Stimulated activated CD8-positive, alpha-beta memory T cell treated with anti-CD3 and anti-CD28 coated beads, Interleukin-15, amount 100 ng/mL, for 4 hours (primary cell): Measurements from ENCODE around the gene UGGT1.
"Not testable (repeated sequence)": the region's sequence is repeated elsewhere in the genome, so short reads cannot be mapped to it uniquely, and the experiment has no call there.

ENCODE experiments used
- DNase-seq, 2 donors: peaks; one replicate each; pipeline ENCODE4 v3.0.0-alpha.2; 2020; ENCODE audit warnings: low read depth in 2 of 2

Gene UGGT1

GRCh38 chr2:128170776-128171175 is 79.8 kb downstream of the UGGT1 start:
- DNase-seq = no peak

GRCh38 chr2:128172191-128172590 is 81.2 kb downstream of the UGGT1 start:
- DNase-seq = no peak

GRCh38 chr2:128174067-128174466 is 83.1 kb downstream of the UGGT1 start:
- not testable (repeated sequence) for DNase-seq

GRCh38 chr2:128177315-128177714 is 86.3 kb downstream of the UGGT1 start:
- DNase-seq = no peak

GRCh38 chr2:128178149-128178649 is 87.2 kb downstream of the UGGT1 start:
- no peak for DNase-seq

- peak in 1 of 2 donors; percentile 3 for DNase-seq
These were observed 87.9 kb downstream of the UGGT1 start for GRCh38 chr2:128178650-128179460.

- no peak for DNase-seq
These were observed 88.4 kb downstream of the UGGT1 start for GRCh38 chr2:128179461-128179755.

GRCh38 chr2:128180031-128180430 is 89.0 kb downstream of the UGGT1 start:
- no peak for DNase-seq

GRCh38 chr2:128185576-128185975 is 94.6 kb downstream of the UGGT1 start:
- DNase-seq = no peak

GRCh38 chr2:128187032-128187654 is 96.1 kb downstream of the UGGT1 start:
- DNase-seq = no peak

GRCh38 chr2:128195435-128195984 is 104.5 kb downstream of the UGGT1 start:
- no peak for DNase-seq

- DNase-seq = no peak
These were observed 105.0 kb downstream of the UGGT1 start for GRCh38 chr2:128196026-128196425.

GRCh38 chr2:128196471-128196931 is 105.5 kb downstream of the UGGT1 start:
- no peak for DNase-seq

- no peak for DNase-seq
These were observed 106.1 kb downstream of the UGGT1 start for GRCh38 chr2:128197059-128197458.

- no peak for DNase-seq
These were observed 107.7 kb downstream of the UGGT1 start for GRCh38 chr2:128198656-128199055.

GRCh38 chr2:128199141-128199540 is 108.1 kb downstream of the UGGT1 start:
- no peak for DNase-seq

- no peak for DNase-seq
These were observed 111.8 kb downstream of the UGGT1 start for GRCh38 chr2:128202791-128203190.

- no peak for DNase-seq
These were observed 115.2 kb downstream of the UGGT1 start for GRCh38 chr2:128206245-128206644.

- DNase-seq = no peak
These were observed 117.0 kb downstream of the UGGT1 start for GRCh38 chr2:128208023-128208422.

GRCh38 chr2:128208631-128209324 is 117.8 kb downstream of the UGGT1 start:
- not testable (repeated sequence) for DNase-seq

GRCh38 chr2:128214251-128214650 is 123.3 kb downstream of the UGGT1 start:
- no peak for DNase-seq

GRCh38 chr2:128214866-128215460 is 124.0 kb downstream of the UGGT1 start:
- no peak for DNase-seq
